CD1c-positive myeloid dendritic cell (primary cell): ENCODE data around the gene NEK11.

ENCODE experiments used
- DNase-seq: peaks from one replicate; pipeline ENCODE4 v3.0.0-alpha.2; 2016; ENCODE audit errors: extremely low spot score

The NEK11 gene

GRCh38 chr3:131357275-131357674 lies 330.6 kb downstream of the NEK11 start:
- no peak for DNase-seq

GRCh38 chr3:131360191-131360755 lies 333.6 kb downstream of the NEK11 start:
- no peak for DNase-seq

GRCh38 chr3:131361066-131361463 lies 334.4 kb downstream of the NEK11 start:
- DNase-seq, result peak; percentile 89

- DNase-seq, result peak; percentile 95
Observed at GRCh38 chr3:131361464-131362421, 335.1 kb downstream of the NEK11 start.

GRCh38 chr3:131363275-131363674 lies 336.6 kb downstream of the NEK11 start:
- no peak for DNase-seq

GRCh38 chr3:131370935-131371687 lies 344.4 kb downstream of the NEK11 start:
- peak; percentile 52 for DNase-seq

- DNase-seq, result peak; percentile 43
Observed at GRCh38 chr3:131371688-131372066, 345.0 kb downstream of the NEK11 start.

- no peak for DNase-seq
Observed at GRCh38 chr3:131374741-131375140, 348.1 kb downstream of the NEK11 start.

- peak; percentile 70 for DNase-seq
Observed at GRCh38 chr3:131380821-131381444, 354.3 kb downstream of the NEK11 start.

GRCh38 chr3:131381445-131382291 lies 355.0 kb downstream of the NEK11 start, which contains the start of gene NUDT16:
Gene NUDT16, plus strand, starts transcription at chr3:131381774. Its CDS starts 31 bp downstream, at chr3:131381805.
- DNase-seq, result peak; percentile 99

GRCh38 chr3:131386429-131387165 lies 359.9 kb downstream of the NEK11 start:
- DNase-seq, result peak; percentile 90

- DNase-seq, result peak; percentile 51
Observed at GRCh38 chr3:131387796-131388489, 361.3 kb downstream of the NEK11 start.

- no peak for DNase-seq
Observed at GRCh38 chr3:131388490-131388799, 361.8 kb downstream of the NEK11 start.

- DNase-seq, result no peak
Observed at GRCh38 chr3:131390331-131390730, 363.7 kb downstream of the NEK11 start.

GRCh38 chr3:131393051-131393450 lies 366.4 kb downstream of the NEK11 start:
- no peak for DNase-seq

GRCh38 chr3:131393868-131394267 lies 367.2 kb downstream of the NEK11 start:
- DNase-seq, result no peak

- DNase-seq, result no peak
Observed at GRCh38 chr3:131394400-131394799, 367.7 kb downstream of the NEK11 start.

GRCh38 chr3:131396170-131396569 lies 369.5 kb downstream of the NEK11 start:
- no peak for DNase-seq

- no peak for DNase-seq
Observed at GRCh38 chr3:131397889-131398288, 371.2 kb downstream of the NEK11 start.
